HCT116 (cell line): Measurements from ENCODE around the gene LEPR. TPM values are rescaled to one million over a fixed set of nuclear protein-coding genes. Genes with fewer than 3 reads are reported as not detected.

Experiments used
- ATAC-seq: fragments of 200-7000 bp; cut with Tn5 transposase; 2 replicates; pipeline ENCODE4 v1.9.1; 2020; ENCODE audit warnings: mild to moderate bottlenecking, moderate library complexity
- BruUV-seq: library from RNA; stranded (reverse); fragments of 400-500 nt; replicated peaks from 2 replicates; lab custom pipeline; 2021; lab: Mats Ljungman, UMichigan
- CTCF ChIA-PET: fragments of 300-600 bp; sonication (Branson Sonifier 250); formaldehyde crosslinking; loops from one replicate; lab custom pipeline; 2021; ENCODE audit warnings: antibody characterized with exemption; lab: Charles Lee
- POLR2A ChIA-PET: fragments of 300-600, 350-600 bp; sonication (Branson Sonifier 250); formaldehyde crosslinking; loops from one replicate; lab custom pipeline; 2021; ENCODE audit warnings: antibody characterized with exemption; lab: Charles Lee
- RAD21 ChIA-PET, 2 experiments: fragments of 300-600 bp; sonication (Branson Sonifier 250); formaldehyde crosslinking; loops; one replicate each; lab custom pipeline; 2023; ENCODE audit warnings: low total read pairs in 2 of 2; ENCODE audit not compliant: uncharacterized antibody in 2 of 2, unreplicated experiment in 2 of 2, low non-redundant PET in 1 of 2; lab: Charles Lee
- DNase-seq: peaks from one replicate; pipeline ENCODE4 v3.0.0-alpha.2; 2010; ENCODE audit warnings: low read depth, low spot score
- H2AFZ ChIP-seq: fragments of 200-600 bp; shearing (Covaris generic), sonication (generic); 2 replicates; pipeline ENCODE4 v1.6.1; 2017; ENCODE audit warnings: low read depth, mixed run types, mixed read lengths, antibody characterized with exemption, low read length; ENCODE audit not compliant: poor library complexity, severe bottlenecking
- H3K27ac ChIP-seq: 2 replicates; pipeline ENCODE4 v1.5.1; 2012; ENCODE audit warnings: low read depth, low read length
- H3K27me3 ChIP-seq: fragments of 200-600 bp; sonication (generic); 2 replicates; pipeline ENCODE4 v1.6.1; 2016; ENCODE audit warnings: mixed run types, low read length, mixed read lengths; ENCODE audit not compliant: insufficient read depth
- H3K36me3 ChIP-seq, 2 experiments: fragments of 200-500 bp in 1 of 2; fragments of 200-600 bp in 1 of 2; sonication (Bioruptor generic) in 1 of 2; sonication (generic) in 1 of 2; 2 replicates each; pipeline versions ENCODE4 v1.5.1 to v1.6.1; 2014 to 2016; ENCODE audit warnings: low read length in 2 of 2, inconsistent platforms in 1 of 2, mixed read lengths in 1 of 2, mixed run types in 1 of 2; ENCODE audit not compliant: insufficient read depth in 2 of 2, control insufficient read depth in 1 of 2
- H3K4me1 ChIP-seq, 2 experiments: fragments of 200-600 bp in 1 of 2; sonication (generic) in 1 of 2; 2 replicates each; pipeline versions ENCODE4 v1.5.1 to v1.6.1; 2012 to 2017; ENCODE audit warnings: low read length in 2 of 2, inconsistent platforms in 1 of 2, mild to moderate bottlenecking in 1 of 2, mixed read lengths in 1 of 2, mixed run types in 1 of 2, moderate library complexity in 1 of 2; ENCODE audit not compliant: insufficient read depth in 2 of 2, control insufficient read depth in 1 of 2
- H3K4me2 ChIP-seq: fragments of 200-600 bp; sonication (generic); 2 replicates; pipeline ENCODE4 v1.6.1; 2017; ENCODE audit warnings: mixed run types, low read length, mixed read lengths
- H3K4me3 ChIP-seq, 2 experiments: fragments of 200-600 bp in 1 of 2; sonication (generic) in 1 of 2; replicated peaks in 1 of 2; 2 replicates each; pipeline ENCODE4 v1.5.1; 2011 to 2016; ENCODE audit warnings: low read length in 2 of 2, control low read depth in 1 of 2, low read depth in 1 of 2, mild to moderate bottlenecking in 1 of 2, mixed read lengths in 1 of 2, mixed run types in 1 of 2
- H3K79me2 ChIP-seq: fragments of 200-600 bp; sonication (generic); 2 replicates; pipeline ENCODE4 v1.6.1; 2017; ENCODE audit warnings: mild to moderate bottlenecking, mixed run types, low read length, moderate library complexity, mixed read lengths; ENCODE audit not compliant: insufficient read depth
- H3K9ac ChIP-seq: fragments of 200-600 bp; sonication (generic); 2 replicates; pipeline ENCODE4 v1.6.1; 2016; ENCODE audit warnings: low read length, mixed read lengths
- H3K9me2 ChIP-seq: fragments of 200-600 bp; sonication (generic), shearing (Covaris generic); 2 replicates; pipeline ENCODE4 v1.6.1; 2017; ENCODE audit warnings: mixed run types, mild to moderate bottlenecking, moderate library complexity; ENCODE audit not compliant: insufficient read depth
- H3K9me3 ChIP-seq, 2 experiments: fragments of 200-500 bp in 1 of 2; fragments of 200-600 bp in 1 of 2; sonication (Bioruptor generic) in 1 of 2; sonication (generic) in 1 of 2; 2 replicates each; pipeline ENCODE4 v1.6.1; 2014 to 2017; ENCODE audit warnings: low read length in 2 of 2, mixed read lengths in 2 of 2, inconsistent platforms in 1 of 2, low read depth in 1 of 2, mild to moderate bottlenecking in 1 of 2, mixed run types in 1 of 2, moderate library complexity in 1 of 2; ENCODE audit not compliant: control insufficient read depth in 1 of 2, insufficient read depth in 1 of 2
- H4K20me1 ChIP-seq: fragments of 200-600 bp; sonication (generic), shearing (Covaris generic); 2 replicates; pipeline ENCODE4 v1.6.1; 2017; ENCODE audit warnings: mixed run types, mild to moderate bottlenecking, moderate library complexity; ENCODE audit not compliant: insufficient read depth
- CBX3 ChIP-seq: IDR thresholded peaks from 2 replicates; pipeline ENCODE4 v1.6.1; 2012; ENCODE audit warnings: low read depth
- CEBPB ChIP-seq: IDR thresholded peaks from 2 replicates; pipeline ENCODE4 v1.6.1; 2012; ENCODE audit warnings: low read depth
- POLR2A ChIP-seq: IDR thresholded peaks from 2 replicates; pipeline ENCODE4 v1.7.0; 2011; ENCODE audit warnings: borderline replicate concordance; ENCODE audit not compliant: insufficient read depth, insufficient read length; ENCODE audit errors: extremely low read depth
- SIN3A ChIP-seq: IDR thresholded peaks from 2 replicates; pipeline ENCODE4 v1.6.1; 2012; ENCODE audit warnings: low read depth
- TCF7L2 ChIP-seq: IDR thresholded peaks from 2 replicates; pipeline ENCODE4 v1.7.0; 2011; ENCODE audit warnings: borderline replicate concordance, inconsistent platforms; ENCODE audit not compliant: insufficient read depth, insufficient read length; ENCODE audit errors: extremely low read depth
- intact Hi-C: fragments of 100-400 bp; cut with micrococcal nuclease; formaldehyde crosslinking; loops from 2 replicates; pipeline ENCODE4 v1.10.0; 2022
- total RNA-seq: library from RNA; stranded (reverse); gene quantifications from one replicate; pipeline ENCODE4 v1.2.1, GENCODE V29; 2021; ENCODE audit not compliant: unreplicated experiment
- TF ChIP-seq, protein P1 (sequence below): IDR thresholded peaks from 2 replicates; pipeline ENCODE4 v1.6.1; 2012
- TF ChIP-seq, protein P2 (sequence below): IDR thresholded peaks from 2 replicates; pipeline ENCODE4 v1.6.1; 2012; ENCODE audit warnings: low read depth
- TF ChIP-seq, protein P3 (sequence below): IDR thresholded peaks from 2 replicates; pipeline ENCODE4 v1.6.1; 2011; ENCODE audit warnings: mild to moderate bottlenecking, low read length, moderate library complexity; ENCODE audit not compliant: insufficient replicate concordance; ENCODE audit errors: extremely low read depth
- TF ChIP-seq, protein P4 (sequence below): IDR thresholded peaks from 2 replicates; pipeline ENCODE4 v1.6.1; 2012

The LEPR gene
- total RNA-seq, 1 experiment from 2014 or later: 6.0 TPM

DNA sequence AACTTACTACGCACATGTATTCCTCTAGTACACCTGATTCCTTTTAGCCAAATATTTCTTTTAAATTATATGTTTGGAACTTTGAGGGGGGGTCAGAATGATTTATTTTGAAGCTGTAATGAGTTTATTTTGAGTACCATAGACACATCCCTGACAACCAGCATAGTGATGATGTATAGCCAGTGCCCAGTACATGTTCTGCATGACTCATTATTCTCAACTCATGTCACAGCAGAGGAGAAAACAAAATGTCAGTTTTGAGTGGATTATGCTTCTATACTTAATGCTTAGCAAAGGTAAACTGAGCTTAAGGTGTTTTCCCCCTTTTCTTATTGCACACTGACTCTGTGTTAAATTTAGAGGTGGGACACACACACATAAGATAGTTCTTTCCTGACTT, 22.4 kb upstream of the LEPR start:
- Histone ChIP-seq H4K20me1 (no peaks in the 10 kb centered on the region), H3K4me3 (no peak overlapping the region), H3K4me1 (no peaks in the 10 kb centered on the region), H3K4me2 (no peak overlapping the region), H2AFZ (no peak overlapping the region), H3K79me2 (no peaks in the 10 kb centered on the region), H3K9me2 (no peaks in the 10 kb centered on the region), H3K9me3 (no peaks in the 10 kb centered on the region), H3K9ac (no peak overlapping the region), H3K27me3 (no peaks in the 10 kb centered on the region), H3K36me3 (no peaks in the 10 kb centered on the region), H3K27ac (no peak overlapping the region)
- ATAC-seq (no peak), DNase-seq (no peak)
- TF ChIP-seq, protein P1, sequence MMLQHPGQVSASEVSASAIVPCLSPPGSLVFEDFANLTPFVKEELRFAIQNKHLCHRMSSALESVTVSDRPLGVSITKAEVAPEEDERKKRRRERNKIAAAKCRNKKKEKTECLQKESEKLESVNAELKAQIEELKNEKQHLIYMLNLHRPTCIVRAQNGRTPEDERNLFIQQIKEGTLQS: no peak
- TF ChIP-seq, protein P2, sequence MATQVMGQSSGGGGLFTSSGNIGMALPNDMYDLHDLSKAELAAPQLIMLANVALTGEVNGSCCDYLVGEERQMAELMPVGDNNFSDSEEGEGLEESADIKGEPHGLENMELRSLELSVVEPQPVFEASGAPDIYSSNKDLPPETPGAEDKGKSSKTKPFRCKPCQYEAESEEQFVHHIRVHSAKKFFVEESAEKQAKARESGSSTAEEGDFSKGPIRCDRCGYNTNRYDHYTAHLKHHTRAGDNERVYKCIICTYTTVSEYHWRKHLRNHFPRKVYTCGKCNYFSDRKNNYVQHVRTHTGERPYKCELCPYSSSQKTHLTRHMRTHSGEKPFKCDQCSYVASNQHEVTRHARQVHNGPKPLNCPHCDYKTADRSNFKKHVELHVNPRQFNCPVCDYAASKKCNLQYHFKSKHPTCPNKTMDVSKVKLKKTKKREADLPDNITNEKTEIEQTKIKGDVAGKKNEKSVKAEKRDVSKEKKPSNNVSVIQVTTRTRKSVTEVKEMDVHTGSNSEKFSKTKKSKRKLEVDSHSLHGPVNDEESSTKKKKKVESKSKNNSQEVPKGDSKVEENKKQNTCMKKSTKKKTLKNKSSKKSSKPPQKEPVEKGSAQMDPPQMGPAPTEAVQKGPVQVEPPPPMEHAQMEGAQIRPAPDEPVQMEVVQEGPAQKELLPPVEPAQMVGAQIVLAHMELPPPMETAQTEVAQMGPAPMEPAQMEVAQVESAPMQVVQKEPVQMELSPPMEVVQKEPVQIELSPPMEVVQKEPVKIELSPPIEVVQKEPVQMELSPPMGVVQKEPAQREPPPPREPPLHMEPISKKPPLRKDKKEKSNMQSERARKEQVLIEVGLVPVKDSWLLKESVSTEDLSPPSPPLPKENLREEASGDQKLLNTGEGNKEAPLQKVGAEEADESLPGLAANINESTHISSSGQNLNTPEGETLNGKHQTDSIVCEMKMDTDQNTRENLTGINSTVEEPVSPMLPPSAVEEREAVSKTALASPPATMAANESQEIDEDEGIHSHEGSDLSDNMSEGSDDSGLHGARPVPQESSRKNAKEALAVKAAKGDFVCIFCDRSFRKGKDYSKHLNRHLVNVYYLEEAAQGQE: no peak
- TF ChIP-seq CBX3 (no peak), CEBPB (no peak), TCF7L2 (no peak), POLR2A (no peak), SIN3A (no peak)
- TF ChIP-seq, protein P3, sequence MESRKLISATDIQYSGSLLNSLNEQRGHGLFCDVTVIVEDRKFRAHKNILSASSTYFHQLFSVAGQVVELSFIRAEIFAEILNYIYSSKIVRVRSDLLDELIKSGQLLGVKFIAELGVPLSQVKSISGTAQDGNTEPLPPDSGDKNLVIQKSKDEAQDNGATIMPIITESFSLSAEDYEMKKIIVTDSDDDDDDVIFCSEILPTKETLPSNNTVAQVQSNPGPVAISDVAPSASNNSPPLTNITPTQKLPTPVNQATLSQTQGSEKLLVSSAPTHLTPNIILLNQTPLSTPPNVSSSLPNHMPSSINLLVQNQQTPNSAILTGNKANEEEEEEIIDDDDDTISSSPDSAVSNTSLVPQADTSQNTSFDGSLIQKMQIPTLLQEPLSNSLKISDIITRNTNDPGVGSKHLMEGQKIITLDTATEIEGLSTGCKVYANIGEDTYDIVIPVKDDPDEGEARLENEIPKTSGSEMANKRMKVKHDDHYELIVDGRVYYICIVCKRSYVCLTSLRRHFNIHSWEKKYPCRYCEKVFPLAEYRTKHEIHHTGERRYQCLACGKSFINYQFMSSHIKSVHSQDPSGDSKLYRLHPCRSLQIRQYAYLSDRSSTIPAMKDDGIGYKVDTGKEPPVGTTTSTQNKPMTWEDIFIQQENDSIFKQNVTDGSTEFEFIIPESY: no peak
- TF ChIP-seq, protein P4, sequence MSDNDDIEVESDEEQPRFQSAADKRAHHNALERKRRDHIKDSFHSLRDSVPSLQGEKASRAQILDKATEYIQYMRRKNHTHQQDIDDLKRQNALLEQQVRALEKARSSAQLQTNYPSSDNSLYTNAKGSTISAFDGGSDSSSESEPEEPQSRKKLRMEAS: no peak
- CTCF ChIA-PET: no interaction called here
- intact Hi-C loops: no loop called here
- POLR2A ChIA-PET: no interaction called here
- RAD21 ChIA-PET: no interaction called here
- no TSS peak for BruUV-seq
